ENCODE measurements around the gene CD44.

CD44 gene

DNA sequence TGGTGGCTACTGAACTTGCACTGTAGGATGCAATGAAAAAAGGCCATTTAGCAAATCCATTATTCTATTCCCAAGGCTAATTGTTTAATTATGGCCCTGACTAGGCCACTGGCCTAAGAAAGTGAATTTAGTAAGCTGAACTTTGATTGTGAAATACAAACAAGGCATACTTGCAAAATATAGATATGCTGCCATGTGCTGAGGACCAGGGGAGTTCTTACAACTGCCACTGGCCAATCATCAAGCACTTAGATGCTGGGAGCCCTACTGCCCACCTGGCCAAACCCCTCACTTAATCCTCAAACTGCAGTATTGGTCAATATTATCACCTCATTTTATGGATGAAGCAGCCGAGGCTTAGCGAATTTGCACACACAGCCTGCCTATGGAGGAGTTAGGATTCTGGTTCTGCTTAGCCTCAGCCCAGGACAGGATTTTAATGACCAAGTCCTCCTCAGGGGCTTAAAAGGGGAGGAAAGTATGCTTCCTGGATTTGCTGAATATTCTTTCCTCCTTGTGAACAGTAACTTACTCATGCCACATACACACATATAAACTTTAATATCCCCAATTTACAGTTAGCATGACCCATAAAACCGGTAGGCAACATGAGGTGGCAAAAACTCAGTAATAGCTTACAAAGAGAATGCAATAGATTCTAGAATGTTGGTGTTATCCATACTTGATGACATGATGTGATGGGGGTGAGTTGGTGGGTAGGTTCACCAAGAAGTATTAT is 39.3 kb downstream of the CD44 start:
- no peak for DNase-seq (ENCODE audit: low spot score)

DNA sequence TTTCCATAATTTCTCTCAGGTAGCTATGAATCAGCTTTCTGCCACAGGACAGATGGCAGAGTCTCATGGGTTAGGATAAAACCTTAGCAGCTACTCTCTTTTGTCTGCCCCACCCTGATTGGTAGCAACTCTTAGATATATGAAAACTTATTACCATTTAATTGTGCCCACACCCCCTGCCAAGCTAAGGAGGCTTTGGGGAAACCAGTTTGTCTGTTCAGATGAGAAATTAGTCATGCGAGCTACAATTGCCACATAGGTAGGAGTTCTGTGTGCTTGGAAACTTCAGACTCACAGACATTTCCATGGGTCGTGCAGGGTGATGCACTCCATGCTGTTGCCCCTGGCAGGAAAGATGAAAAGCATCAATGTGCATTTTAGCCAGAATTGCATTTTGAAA is 39.9 kb downstream of the CD44 start:
- DNase-seq (ENCODE audit: low spot score), result peak; percentile 79

DNA sequence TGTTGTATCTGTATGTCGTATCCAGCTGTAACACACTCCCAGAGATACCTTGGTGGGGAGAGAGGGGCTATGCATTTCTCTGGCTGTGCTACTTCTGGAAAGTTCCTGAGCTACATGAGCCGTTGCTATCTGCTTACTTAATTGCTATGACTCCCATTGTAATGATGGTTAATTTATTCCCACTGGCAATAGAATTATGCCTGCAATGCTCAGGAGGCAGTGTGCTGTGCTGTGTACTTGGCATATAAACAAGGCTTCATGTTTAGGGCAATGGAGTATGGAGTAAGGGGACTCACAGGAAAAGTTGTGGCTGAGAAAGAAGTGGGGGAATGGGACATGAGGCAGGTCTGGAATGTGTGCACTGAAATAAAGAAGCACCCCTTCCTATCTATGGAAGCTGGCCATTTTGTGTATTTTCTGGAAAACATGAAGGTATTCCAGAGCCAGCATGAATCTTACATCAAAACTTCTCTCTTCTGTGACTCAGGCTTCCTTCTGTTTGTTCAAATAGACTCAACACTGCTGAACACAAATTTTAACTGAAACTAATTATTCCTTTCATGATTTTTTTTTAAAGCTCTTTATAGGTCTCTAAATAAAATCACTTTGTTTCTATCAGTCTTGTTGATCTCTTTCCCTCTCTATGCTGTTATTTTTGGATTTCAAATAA is 40.6 kb downstream of the CD44 start:
- no peak for DNase-seq (ENCODE audit: low spot score)

DNA sequence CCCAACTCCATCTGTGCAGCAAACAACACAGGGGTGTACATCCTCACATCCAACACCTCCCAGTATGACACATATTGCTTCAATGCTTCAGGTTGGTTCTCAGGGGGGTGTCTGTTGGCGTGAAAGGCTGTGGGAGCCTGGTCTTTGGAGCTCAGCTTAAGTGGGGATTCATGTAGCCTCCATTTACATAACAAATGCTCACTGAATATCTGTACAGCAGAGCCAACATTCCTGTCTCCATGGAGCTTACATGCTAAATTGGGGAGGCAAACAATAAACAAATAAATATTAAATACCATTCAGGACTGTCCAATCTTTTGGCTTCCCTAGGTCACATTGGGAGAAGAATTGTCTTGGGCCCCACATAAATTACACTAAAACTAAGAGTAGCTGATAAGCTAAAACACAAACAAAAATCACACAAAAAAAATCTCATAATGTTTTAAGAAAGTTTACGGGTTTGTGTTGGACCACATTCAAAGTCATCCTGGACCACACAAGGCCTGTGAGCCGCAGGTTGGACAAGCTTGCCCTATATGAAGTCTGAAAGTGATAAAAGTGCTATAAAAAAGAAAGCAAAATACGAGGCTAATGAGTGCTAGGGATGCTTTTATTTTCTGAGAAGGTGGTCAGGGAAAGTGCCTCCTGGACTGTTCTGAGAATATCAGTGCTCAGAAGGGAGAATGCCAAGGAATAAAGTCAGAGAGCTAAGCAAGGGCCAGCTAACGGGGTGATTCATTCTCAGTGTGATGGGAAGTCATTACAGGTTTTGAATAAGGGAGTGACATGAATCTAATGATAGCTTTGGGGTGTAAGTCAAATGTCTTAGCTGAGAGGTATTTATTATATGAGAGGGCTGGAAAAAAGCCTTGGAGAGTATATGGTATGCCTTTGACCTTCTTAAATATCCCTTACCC is 41.6 kb downstream of the CD44 start:
- no peak for DNase-seq (ENCODE audit: low spot score)

DNA sequence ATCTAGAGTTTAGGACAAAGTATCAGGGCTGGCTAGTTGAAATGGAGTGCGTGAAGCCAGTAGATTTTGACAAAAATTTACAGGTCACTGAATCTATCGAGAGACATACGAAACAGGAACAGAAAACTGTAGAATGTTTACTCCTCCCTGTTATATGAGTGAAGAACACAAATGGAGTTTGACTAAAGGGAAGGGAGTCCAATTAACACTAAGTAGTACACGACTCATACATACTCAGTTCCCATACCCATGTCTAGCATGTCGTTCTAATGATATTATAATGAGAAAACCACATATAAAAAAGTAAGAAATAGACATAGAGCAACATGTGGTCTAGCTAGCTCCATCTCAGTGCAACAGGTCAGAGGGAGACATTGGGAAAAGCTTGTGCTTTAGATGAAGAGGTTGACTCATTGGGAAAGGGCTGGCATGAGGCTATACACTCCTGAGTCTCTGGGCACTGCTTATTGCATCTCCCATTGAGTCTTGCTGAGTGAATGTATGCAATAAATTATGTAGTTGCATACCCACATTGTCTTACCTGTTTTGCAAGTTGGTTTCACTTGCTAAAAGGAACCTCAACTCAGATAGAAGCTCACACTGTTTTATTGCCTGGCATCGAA is 43.5 kb downstream of the CD44 start:
- no peak for DNase-seq (ENCODE audit: low spot score)

DNA sequence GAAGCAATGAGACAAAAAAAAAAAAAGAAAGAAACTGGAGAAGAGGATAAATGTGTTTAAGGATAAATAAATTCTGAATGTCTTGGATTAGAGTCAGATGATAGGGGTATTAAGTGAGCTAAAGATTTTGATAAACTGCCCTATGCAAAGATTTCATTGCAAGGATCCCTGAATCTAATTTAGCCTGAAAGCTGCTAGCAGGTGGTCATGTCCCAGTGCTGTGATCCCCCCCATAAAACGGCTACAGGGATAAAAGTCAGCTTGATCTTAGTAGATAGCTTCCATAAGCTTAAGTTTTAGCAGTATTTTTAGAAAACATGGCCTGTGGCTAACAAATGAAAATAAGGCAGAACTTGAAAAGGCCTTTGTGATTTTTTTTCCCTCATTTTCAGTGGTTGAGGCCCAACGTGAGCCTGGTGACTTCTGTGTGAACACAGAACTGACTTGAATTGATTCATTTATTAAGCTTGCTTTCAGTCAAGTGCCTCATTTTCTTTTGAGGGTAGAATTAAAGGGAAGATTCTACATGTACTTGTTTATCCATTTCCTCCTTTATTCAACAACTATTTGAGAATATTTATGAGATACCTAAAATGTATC is 44.5 kb downstream of the CD44 start:
- no peak for DNase-seq (ENCODE audit: low spot score)

DNA sequence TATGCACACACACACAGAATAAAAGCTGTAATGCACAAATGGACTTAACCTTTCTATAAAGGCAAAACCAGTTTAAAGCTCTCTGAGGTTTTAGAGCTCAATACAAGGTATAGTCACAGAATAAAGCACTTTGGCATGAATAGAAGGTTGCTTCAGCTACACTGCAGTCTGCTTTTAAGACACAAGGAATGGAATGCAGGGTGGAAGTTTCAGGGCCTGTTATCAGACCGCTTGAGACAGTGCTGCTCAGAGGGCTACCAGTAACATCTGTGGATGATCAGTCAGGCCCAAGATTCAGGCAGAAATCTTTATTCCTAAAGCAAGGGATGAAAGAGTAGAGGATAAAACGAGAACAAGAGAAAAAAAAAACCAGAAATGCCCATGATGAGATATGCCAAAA is 46.7 kb downstream of the CD44 start:
- DNase-seq (ENCODE audit: low spot score), result no peak

DNA sequence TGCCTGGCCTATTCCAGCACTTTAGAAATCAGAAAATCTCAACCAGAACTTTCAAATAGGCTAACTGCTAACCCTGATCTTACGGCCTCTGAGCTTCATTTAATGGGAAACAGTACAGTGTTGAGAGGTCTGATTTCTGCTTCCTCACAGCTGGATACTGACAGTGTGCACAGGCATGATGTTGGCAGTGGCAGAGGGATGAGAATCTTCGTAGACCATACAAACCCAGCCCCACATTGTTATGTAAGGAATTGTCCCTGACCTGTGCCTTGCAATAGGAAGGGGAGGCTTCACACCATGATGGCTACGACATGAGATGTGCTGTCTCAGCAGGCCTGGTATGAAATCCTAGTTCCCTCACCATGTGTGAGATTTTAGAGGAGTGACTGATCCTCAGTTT is 49.0 kb downstream of the CD44 start:
- no peak for DNase-seq (ENCODE audit: low spot score)

DNA sequence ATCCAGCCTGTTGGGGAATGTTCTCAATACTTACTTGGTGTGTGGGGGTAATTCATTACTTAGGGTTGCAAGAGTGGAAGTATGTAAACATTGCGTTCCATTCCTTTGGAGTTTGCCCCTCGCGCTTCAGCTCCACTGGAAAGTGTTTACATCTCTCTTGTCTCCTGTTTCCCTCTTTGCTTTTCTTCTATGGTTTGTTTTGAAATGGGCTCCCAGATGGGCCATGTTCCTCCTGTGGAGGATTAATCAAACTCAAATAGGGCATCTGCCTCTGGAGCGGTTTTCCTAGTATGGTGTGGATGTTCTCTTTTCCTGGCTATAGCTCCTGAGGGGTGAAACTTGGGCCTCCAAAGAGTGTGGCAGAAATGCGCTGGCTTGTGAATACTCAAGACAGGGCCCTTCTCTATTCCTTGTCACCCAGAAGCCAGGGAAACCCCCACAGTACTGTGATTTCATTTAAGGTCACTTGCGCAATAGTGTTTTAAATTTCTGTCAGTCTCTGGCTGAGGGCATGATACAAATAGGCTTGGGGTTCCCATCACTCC is 51.9 kb downstream of the CD44 start:
- DNase-seq (ENCODE audit: low spot score), result no peak

DNA sequence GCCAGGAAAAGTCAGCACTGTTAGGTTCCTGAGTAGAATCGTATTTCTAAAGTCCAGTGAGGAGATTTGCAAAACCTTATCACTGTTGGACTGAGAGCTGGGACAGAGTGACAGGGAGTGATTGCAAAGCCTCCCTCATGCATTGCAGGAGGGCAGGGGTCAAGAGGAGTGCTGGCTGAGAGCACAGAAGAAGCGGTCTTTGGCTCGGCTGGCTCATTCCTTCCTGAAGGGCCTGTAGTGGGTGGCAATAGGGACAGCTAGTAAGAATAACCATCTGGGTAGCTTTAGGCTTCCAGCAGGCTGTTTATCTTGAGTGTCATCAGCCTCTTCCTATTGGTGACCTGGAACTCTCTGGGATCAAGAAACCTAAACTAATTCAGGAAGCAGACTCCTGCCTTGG is 53.4 kb downstream of the CD44 start:
- DNase-seq (ENCODE audit: low spot score), result no peak

DNA sequence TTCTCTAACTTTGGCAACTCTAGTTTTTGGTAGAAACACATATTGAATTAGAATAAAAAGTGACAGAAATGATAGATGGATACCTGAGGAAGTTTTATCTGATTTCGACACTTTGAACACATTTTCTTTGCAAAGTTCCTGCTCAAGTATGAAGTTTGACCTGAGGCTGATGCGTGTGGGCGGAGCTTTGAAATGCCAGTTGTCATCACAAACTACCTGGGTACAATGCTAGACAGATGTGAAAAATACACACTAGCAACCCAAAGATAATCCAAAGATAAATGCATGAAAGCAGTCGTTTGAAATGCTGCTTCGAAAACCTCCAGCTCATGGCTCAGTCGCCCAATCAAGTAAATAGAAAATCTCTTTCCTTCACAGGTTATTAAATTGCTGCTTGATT is 54.8 kb downstream of the CD44 start:
- DNase-seq (ENCODE audit: low spot score), result no peak

DNA sequence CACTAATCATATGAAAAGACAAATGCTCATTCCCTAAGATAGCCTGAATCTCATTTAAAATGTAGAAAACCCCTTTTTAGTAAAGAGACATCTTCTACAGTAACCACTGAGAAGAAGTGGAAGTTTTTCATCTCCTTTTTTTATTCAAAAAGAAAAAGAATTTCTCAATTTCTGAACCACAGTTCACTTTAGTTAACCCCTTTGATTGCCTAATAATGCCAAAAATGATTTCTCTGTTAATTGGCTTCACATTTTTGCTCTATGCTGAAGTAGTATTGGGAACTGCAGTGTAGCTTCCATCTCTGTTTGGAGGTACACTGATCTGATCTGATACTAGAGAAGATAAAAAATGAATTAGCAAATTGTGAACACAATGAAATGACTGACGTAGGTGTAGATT is 58.3 kb downstream of the CD44 start:
- DNase-seq (ENCODE audit: low spot score), result no peak

DNA sequence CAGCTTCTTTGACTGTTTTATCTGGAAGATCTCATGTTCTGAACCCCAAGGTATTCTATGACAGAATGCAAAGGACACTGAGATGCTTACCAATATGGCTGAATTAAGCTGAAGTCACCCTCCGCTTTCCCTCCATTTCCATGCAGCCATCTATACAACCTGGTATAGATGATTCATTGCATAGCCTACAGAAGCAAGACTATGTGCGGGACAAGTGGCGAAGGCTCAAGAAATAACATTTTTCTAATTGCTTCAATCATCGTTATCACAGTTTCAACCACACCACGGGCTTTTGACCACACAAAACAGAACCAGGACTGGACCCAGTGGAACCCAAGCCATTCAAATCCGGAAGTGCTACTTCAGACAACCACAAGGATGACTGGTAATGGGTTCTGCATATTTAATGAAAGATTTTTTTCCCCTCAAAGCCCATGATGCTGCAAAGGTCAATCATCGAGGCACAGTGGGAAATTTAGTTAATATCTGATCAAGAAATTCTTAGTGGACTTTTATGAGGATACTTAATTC is 61.9 kb downstream of the CD44 start:
- no peak for DNase-seq (ENCODE audit: low spot score)

DNA sequence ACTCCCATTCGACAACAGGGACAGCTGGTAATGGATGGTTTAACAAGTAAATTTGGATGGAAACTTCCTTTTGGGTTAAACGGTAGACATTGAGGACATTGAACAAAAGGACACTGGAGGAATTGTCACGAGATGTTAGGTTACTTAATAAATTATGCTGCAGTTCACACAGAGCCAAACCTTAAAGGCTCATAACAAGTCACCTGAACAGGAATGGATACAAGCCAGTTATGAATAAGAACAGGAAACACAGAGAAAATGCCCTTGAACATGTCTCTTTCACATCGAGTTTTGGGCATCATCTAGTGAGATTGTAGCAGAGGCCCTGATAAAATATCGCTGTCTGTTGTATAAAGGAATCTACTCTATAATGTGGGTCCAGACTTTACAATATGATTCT is 65.6 kb downstream of the CD44 start:
- DNase-seq (ENCODE audit: low spot score), result no peak

DNA sequence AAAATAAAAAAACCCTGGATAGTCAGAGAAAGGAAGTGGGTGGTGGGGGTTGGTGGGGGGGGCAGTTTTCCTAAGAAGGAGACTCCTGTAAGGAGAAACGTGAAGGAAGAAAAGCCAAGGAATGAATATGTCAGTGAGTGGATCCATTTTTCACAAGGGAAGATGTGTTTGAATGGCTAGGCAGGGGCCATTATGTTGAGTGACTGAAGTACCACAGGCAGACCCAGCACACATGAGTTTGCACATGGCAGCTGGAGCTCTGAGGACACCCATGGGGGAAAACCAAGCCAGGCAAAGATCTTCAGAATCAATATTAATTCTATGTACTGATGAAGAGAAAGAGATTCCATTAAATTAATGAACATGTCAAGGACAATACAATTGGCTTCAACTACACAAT is 67.6 kb downstream of the CD44 start:
- no peak for DNase-seq (ENCODE audit: low spot score)

DNA sequence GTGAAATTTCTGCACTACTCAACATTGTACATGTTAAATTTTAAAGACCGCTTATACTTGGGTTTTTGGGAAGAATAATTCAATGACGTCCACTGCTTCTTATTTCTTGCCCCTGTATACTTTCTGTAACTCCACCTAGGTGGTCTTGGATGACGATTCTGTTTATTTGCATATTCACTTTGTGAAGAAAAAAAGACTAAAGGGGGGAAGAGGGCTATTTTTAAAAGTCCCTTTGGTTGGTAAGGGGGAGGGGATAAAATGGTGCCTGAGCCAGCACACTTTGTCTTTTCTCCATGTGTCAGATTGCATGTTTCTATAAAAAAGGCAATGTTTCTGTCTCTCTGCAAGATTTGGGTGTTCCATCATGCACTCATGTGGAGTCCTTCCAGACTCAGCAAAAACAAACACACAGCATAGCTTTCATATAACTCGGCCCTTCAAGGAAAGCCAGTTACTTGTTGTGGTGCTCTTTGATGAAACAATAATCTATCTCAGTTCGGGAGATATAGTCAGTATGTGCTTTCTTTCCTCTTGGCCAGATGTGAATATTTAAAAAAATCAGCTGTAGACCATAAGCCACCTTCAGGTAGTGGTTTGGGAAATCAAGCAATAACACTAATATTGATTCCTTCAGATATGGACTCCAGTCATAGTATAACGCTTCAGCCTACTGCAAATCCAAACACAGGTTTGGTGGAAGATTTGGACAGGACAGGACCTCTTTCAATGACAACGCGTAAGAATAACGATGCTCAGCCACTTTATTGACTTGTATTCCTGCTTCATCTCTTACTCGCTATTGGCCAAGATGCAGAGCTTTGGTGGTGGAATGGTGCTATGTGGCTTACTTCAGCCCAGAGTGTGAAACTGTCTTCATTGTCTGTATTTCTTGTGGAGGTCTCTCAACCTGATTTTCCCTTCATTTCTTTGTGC is 68.8 kb downstream of the CD44 start:
- DNase-seq (ENCODE audit: low spot score), result no peak

DNA sequence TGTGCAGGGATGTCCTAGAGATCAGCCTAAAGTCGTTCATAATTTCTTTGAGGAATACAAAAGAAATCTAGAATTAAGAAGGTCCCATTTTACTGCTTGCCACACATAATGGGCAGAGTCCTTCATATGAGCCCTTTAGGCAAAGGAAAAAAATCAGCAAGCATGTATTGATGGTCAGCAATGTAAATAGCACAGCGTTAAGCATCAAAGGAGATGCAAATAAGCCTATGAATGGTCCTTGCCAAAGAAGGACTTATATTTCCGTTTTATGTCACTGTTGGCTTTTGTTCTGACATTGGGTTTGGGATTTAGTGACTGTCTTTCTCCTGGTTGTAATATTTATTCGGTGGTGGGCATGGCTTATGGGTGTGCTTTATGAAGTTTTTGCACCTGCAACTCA is 69.8 kb downstream of the CD44 start:
- no peak for DNase-seq (ENCODE audit: low spot score)

DNA sequence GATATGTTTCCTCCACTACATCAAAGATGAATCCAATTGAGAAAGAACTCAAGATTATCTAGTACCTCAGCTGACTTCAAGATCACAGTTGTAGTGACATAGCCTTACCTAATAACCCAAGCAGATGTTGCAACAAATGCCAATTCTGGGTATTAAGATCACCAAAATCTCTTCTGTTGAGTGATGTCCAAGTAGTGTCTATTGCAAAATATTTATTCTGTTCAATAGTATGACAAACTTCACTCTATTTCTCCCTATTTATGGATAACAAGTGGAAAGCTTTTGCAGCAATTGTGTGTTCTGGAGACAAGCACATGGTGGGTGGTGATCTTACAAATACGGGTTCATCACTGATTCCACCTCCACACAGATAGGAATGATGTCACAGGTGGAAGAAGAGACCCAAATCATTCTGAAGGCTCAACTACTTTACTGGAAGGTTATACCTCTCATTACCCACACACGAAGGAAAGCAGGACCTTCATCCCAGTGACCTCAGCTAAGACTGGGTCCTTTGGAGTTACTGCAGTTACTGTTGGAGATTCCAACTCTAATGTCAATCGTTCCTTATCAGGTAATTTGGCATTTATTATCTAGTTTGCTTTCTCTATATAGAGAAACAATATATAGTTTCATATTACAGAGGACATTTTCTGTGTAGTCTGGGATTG is 72.0 kb downstream of the CD44 start:
- DNase-seq (ENCODE audit: low spot score), result no peak

DNA sequence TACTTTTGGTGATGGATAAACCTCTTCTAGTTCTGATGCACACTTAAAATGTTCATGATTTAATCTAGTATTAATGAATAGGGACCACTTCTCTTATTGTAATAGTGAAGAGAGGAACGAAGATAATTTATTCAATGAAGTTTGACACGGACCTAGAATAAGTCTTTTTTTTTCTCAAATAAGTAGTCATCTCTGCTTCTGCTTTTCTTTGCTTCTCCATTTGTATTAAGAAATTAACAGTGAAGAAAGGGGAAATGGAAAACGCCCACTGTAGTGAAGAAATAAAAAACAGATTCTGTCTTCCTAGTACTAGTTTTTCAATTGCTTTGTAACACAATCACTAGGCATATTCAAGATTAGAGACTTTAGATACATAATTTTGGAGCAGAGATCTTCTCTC is 73.0 kb downstream of the CD44 start:
- peak; percentile 6 for DNase-seq (ENCODE audit: low spot score)
